T-helper 2 cell (primary cell): Measurements from ENCODE around the gene FBXL2.

ENCODE experiments used
- DNase-seq, 5 experiments: peaks; one replicate each; pipeline versions ENCODE4 v3.0.0 to v3.0.0-alpha.2; 2012 to 2022

FBXL2 gene

GRCh38 chr3:33430571-33430970 is 153.3 kb downstream of the FBXL2 start:
- no peak for DNase-seq

GRCh38 chr3:33433843-33434242 is 156.6 kb downstream of the FBXL2 start:
- DNase-seq, result no peak
